HG03521 (cell line): Measurements from ENCODE around the gene DCUN1D2.

Experiments
- ATAC-seq: cut with Tn5 transposase; IDR thresholded peaks from one replicate; pipeline ENCODE4 v1.9.1; 2021; ENCODE audit warnings: mild to moderate bottlenecking, moderate library complexity; ENCODE audit not compliant: unreplicated experiment

DCUN1D2 gene

DNA sequence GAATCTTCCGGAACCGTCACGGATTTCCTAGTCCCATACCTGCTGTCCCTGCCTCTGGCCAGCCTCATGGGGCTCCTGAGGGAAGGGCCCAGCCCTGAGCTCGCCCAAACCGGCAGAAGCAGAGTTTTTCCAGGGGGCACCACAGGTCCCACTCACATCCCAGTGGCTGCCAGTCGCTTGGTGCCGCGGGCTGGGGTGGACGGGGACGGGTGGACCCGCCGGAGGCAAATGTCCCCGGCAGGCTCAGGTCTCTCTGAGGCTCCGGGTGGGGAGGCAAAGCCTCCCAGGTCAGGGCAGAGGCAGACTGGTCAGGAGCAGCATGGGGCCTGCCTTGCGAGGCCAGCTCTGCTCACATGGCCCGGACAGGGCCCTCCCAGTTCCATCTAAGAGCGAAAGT, 62.0 kb downstream of the DCUN1D2 start:
- ATAC-seq = no peak

DNA sequence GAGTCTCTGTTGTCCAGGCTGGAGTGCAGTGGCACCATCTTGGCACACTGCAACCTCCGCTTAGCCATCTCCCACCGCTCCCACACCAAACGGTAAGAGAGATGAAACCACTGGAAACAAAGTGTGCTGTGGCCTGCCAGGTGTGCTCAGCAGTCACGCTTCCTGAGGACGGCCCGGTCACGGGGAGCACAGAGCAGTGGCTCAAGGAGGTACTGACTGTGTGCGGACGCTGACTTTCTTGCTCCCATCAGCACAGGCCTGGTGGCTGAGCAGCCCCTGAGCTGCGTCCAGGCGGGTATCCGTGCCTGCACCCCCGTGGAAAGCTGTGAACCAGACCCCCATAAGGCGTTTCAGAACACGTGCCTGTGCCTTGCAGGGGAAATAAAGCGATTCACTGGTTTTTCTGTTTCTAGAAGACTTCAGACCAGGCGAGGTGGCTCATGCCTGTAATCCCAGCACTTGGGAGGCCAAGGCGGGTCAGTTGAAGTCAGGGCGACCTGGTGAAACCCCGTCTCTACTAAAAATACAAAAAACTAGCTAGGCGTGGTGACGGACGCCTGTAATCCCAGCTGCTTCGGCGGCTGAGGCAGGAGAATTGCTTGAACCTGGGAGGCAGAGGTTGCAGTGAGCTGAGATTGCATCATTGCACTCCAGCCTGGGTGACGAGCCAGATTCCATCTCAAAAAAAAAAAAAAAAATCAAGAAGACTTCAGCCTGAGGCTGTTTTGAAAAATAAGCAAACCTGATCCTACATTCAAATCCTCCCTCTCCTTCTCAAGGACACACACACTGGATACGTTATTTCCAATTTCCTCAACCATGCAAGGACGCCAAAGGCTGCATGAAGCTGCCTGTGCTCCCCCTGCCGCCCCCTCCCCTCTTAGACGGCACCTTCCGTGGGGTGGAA, 62.7 kb downstream of the DCUN1D2 start:
- no peak for ATAC-seq

DNA sequence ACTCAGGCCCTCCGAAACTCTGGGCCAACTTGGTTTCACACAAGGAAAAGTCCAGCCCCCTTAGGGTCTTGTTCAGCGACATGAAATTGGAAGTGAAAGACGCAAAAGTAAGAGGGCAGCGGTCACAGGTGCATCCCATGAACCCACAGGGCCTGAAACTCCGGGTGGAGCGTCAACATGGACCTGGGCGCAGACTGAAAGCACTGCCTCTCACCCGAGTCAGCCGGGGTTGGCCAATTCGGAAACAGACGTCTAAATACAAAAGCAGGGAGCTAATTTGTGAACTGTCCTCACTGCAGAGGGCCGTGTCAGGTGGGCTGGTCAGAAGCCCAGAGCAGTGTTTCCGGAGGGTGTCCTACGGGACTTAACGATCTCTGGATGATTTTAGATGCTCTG, 63.9 kb downstream of the DCUN1D2 start:
- ATAC-seq = no peak

DNA sequence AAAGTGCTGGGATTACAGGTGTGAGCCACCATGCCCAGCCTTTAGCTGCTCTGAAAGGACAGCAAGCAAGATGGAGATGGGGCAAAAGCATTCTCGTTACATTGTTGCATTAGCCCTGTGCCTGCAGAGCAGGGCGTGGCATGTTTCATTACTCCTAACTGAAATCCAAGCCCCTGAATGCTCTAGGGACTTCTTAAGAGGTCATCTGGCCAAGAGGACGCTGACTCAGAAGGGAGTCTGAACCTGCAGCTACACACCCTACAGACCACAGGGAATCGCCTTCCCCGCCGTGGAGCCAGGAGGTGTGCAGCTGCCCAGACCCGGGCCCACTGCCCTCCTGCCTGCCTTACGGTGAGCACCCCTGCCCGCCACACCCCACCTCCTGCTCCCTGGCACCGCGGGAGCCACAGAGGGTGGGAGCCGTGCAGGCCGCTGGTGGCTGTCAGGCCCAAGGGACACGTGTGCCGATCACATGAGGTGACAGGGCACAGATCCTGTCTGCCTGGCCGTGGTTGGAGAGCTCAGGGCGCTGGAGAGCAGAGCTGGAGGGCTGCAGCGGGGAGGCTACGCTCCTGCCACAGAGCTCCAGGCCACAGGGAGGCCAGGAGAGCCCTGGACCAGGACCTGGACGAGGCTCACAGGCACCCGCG, 64.4 kb downstream of the DCUN1D2 start:
- no peak for ATAC-seq

DNA sequence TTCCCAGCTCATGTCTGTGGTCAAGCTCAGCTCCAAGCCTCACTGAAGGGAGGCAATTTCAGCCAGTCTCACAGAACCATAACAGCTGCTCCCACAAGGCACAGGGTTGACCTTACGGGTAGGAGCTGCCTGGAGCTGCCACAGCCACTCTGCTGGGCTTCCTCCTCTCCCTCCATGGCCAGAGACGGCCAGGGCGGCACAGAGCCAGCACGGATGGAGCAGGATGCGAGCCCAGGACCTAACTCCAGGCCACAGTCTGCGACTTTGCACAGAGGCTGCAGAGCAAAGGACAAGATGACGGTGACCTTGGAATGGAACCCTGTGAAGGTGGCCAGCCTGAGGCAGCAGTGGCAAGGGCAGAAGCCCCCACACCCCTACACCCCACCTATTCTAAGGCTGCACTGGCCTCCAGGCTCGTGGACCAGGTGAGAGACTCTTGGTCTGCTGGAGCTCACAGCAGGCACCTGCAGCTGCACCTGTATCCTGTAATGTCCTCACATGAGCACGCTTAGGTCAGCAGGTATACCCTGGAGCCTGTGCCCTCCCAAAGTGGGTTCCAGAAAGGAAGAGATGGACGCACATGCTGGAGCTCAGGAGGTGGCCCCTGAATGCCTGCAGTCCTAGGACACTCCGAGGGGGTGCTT, 66.9 kb downstream of the DCUN1D2 start:
- ATAC-seq = no peak

DNA sequence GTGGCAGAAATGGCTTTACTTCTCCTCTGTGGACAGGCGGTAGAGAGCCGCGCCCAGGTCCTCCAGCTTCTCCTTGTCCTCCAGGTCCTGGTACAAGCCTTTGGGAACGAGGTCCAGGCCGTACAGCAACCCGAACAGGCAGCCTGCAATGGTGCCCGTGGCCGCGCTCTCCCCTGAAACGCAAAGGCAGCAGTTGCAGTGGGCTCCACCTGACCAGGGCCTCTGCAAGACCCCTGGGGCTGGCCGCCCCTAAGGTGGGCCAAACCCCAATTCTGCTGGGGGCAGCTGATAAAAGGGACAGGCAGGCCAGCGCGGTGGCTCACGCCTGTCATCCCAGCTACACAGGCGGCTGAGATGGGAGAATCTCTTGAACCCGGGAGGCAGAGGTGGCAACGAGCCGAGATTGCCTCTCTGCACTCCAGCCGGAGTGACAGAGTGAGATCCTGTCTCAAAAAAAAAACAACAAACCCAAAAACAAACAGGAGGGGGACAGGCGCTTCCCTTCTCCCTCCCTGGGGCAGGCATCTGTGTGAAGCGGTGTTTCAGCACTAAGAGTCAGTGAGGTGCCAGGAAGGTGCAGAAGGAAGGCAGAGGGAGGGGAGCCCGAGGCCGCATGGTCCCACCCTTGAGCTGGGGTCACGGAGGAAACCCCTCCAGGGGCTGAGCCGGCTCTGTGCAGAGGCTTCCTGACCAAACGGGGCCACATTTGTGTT, 67.5 kb downstream of the DCUN1D2 start:
- ATAC-seq = no peak

DNA sequence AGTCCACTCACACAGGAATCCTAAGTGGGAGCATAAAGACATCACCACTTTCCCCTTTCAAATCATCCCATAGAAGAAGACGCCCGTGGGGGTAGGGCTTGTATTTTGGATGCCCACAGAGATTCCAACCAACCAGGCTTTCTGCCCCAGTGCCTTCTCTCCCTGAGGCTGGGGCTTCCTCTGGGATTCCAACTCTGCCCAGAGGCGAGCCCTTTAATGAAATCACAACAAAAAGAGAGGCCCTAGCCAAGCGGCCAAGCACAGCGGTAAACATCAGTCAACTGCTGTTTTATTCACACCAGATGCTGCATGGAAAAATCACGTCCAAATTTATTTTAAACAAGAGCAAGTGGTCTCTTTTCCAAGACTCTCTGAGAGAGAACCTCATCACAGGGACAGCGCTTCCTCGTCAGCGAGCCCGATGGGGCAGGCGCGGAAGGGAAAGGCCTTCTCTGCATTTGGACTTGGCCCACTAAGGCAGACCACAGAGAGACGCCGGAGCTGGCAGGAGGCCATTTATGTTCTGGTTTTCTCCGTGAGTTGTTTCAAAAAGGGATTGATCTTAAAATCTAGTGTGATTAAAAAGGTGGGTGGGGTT, 68.7 kb downstream of the DCUN1D2 start:
- no peak for ATAC-seq

DNA sequence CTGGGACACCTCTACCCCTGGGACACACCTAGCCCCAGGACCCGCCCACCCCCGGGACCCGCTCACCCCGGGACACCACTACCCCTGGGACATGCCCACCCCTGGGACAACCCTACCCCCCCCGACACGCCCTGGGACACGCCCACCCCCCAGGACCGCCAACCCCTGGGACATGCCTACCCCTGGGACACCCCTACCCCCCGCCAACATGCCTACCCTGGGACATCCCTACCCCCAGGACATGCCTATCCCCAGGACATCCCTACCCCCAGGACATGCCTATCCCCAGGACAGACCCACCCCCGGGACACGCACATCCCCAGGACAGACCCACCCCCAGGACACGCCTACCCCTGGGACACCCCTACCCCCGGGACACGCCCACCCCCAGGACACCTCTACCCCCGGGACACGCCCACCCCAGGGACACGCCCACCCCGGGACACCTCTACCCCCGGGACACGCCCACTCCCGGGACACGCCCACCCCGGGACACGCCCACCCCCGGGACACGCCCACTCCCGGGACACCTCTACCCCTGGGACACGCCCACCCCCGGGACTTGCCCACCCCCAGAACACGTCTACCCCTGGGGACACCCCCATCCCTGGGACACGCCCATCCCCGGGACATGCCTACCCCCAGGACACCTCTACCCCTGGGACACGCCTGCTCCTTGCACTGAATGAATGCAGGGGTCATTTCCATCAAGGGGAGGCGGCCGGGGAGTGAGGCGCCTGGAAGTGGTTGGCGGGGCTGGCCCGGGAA, 69.5 kb downstream of the DCUN1D2 start:
- ATAC-seq = no peak

DNA sequence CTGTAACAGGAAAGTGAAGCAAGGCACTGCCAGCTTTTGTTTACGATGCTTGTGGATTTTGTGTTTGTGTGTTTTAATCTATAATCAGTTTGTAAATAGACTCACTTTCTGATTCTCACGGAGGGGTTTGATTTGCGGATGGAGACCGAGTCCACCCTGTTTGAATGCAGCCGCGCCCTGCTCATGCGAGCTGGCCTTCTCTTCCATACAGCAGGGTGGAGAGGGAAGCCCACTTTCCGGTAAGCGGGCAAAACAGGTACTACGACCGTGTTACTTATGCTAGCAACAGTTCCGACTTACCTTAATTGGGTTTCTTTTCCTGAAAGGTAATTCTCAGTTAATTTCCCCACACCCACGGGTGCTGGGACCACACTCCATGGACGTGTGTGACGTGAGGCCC, 70.3 kb downstream of the DCUN1D2 start:
- ATAC-seq = no peak

DNA sequence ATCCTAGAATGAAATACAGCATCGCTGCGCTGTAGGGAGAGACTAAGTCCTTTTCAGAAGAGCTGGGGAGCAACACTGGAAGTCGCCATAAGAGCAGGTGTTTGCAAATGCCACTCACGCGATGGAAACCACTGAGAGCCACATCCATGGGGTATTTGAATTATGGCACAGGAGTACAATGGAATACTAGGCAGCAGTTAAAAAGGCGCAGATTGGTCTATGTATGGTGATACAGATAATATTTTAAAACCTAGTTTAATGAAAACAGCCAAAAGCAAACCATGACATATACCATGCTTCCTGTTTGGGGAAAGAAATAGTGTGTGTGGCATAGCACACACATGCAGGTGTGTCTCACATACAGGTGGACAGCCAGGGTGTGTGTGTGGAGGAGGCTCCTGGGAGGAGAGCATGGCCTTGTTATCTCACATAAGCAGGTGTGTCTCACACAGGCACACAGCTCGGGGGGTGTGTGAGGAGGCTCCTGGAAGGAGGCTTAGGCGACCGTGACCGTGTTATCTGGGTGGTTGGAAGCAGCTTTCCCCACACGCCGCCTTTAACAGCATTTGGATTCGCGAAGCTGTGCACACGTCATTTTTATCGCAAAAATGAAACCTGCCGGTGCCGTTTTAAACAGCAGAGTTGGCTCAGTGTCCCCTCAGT, 70.8 kb downstream of the DCUN1D2 start:
- ATAC-seq = no peak

DNA sequence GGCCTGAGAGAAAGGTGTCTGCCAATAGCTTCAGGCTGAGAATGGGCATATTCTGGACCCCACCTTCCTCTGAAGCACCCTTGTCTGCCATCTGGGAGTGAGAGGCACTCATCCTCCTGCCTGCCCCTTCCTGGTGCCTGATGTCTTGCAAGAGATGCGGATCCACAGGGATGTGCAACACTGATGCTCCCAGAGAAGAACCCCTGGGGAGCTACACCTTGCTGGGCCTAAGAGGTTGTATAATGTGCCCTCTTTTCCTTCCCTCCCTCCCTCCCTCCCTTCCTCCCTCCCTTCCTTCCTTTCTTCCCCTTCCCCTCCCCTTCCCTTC, 71.8 kb downstream of the DCUN1D2 start:
- no peak for ATAC-seq

DNA sequence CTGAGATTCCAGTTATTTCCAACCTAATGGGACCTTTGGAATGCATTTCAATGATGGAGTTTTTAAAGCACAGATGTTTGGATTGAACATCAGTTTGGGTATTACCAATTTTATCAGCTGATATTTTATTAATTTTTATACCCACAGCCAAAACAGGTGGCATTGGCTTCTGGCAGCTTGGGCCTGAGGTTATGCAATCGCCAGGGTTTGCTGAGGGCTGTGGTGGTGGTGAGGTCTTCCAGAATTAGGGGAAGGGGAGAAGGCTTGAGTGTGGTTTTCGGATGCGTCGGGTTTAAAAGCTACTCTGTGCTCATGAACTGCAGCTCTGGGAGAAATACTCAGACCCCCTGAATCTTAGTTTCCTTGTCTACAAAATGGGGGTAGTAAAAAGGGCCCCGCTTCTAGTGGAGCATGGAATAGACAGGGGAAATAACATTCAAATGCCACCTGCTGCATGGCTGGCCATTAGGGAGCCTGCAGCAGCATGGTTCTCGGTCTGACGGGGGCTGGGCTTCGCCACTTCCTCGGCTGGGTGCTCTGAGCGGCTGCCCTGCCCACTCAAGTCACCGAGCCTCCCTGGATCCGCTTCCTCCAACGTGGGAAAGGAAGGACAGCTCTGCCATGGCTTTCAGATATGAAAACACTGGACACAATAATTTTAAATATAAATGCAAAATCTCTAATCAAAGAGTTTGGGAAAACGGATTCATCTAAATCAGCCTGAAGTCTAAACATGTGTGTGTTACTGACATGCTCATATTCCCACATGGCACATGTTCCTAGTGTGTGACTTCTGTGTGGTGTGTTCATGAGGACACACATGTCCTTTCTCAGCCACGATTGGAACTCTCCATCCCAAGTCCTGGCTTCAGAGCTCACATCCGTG, 72.4 kb downstream of the DCUN1D2 start:
- ATAC-seq = no peak

DNA sequence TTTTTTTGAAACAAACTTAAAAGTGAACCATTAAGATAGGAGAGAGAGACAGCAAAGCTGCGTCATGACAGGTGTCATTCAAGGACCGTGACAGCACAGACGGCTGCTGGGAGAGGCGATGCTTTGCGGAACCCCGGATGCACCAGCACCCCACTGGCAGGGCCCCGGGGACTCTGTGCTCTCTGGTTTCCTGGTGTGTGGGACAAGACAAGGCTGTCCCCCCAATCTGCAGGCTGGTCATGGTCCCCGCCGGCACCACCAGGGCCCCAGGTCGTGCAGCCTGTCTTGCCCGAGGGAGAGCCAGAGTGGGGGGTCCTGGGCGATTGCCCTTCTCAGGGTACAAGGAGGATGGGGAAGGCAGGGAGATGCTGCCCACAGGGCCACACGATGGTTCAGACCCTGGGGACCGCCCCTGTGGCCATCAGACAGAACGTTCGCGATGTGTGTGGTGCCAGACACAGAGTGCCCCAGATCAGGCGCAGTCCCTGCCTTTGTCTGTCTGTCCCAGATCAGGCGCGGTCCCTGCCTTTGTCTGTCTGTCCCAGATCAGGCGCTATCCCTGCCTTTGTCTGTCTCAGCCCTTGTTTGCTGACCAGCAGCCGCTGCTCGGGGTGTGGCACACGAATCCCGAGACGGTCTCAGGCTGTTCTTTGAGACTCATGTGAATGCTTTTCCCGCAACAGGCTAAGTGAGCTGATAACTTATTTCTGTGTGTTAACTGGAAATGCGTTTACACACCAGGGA, 73.3 kb downstream of the DCUN1D2 start:
- ATAC-seq = no peak

DNA sequence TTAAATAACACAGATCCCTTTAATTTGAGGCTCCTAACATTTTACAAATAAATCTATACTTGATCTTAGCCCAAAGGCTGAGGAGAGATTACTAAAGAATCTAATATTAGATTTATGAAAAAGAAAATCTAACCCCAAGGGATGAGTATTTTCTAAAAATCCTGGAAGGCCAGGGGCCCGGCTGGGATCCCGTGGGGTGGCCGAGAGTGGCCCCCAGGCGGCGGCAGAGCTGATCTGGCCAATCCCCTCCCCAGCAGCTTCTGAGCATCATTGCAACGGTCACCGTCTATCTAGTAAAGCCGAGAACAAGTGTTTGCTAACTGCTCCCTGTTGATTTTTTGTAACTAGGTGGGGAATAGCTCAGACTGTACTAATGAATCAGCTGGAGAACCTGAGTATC, 74.7 kb downstream of the DCUN1D2 start:
- ATAC-seq = no peak

DNA sequence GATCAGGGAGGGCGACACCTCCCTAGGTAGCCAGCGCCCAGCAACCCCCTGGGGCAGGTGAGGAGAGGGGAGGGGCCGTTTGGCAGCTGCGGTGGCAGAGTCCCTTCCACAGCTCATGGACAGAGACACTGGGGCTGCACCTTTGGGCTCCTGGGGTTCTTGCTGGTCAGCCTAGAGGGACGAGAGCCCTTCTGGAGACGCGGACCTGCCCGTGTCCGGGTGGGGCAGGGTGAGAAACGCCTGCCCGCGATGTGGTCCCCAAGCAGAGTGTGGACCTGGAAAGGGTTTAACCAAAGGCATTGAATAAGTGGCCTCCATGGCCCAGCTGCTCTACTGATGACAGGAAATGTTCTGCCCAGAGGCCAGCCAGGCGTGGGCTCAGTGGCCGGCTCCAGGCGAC, 75.5 kb downstream of the DCUN1D2 start:
- ATAC-seq = no peak

DNA sequence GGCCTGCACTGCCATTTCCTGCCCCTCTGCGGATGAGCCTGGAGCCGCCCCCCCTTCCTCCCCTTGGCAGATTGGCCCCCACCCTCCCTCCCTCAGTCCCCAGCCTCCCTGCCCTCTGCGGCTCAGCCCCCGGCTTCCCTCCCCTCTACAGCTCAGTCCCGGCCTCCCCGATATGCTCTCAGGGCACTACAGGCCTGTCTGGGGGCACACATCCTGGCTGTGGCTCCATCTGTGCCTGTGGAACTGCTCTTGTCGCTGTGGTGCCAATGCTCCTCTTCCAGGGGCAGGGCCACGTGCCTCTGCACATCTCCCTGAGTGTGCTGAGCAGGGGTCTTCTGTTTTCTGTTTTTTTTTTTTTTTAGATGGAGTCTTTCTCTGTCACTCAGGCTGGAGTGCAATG, 76.2 kb downstream of the DCUN1D2 start:
- no peak for ATAC-seq

DNA sequence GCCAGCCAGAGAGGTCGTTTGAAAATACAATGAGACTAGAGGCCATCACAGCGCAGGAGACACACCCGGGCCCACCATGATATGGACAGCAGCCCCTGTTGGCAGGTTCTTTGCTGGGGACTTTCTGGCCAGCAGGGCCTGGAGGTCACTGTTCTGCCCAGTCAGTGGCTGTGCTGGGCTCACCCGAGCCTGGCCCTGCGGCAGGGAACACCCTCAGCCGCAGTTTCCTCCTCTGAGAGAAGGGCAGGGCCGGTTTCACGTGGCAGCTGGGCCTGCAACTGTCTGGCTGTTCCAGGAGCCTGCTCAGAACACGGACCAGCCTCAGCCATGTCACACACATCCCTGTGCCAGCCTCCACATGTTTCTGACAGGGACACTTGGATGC, 76.6 kb downstream of the DCUN1D2 start:
- no peak for ATAC-seq
